Body of pancreas (tissue), 4 donors: Measurements from ENCODE around the gene IDH2.

Source experiments
- POLR2A ChIP-seq, 3 donors: fragments of 450-650 bp; IDR thresholded peaks; one replicate each; pipeline ENCODE4 v1.6.1; 2016; ENCODE audit warnings: antibody characterized with exemption in 3 of 3, mild to moderate bottlenecking in 2 of 3
- TF ChIP-seq, protein P1 (sequence below), 7 experiments: fragments of 450-650 bp in 4 of 7; fragments of 200-600 bp in 3 of 7; sonication (generic) in 3 of 7; IDR thresholded peaks; one replicate each; pipeline ENCODE4 v1.5.1; 2016 to 2019; ENCODE audit warnings: antibody characterized with exemption in 7 of 7

DNA sequence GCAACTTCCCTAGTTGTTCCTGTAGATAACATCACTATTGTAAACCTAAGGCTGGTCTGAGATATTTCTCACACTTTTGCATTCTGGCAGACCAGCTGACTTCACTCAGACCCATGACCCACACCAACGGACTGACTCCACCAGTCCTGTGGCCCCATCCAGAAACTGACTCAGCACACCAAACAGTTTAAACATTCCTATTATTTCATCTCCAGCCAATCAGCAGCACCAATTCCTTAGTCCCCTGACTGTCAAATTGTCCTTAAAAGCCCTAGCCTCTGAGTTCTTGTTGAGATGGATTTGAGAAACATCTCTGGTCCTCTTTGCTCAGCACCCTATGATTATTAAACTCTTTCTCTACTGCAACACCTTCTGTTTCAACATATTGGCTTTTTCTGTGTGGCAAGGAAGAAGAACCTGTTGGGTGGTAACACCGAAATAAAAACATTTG, 12.2 kb upstream of the IDH2 start:
- TF ChIP-seq, protein P1, sequence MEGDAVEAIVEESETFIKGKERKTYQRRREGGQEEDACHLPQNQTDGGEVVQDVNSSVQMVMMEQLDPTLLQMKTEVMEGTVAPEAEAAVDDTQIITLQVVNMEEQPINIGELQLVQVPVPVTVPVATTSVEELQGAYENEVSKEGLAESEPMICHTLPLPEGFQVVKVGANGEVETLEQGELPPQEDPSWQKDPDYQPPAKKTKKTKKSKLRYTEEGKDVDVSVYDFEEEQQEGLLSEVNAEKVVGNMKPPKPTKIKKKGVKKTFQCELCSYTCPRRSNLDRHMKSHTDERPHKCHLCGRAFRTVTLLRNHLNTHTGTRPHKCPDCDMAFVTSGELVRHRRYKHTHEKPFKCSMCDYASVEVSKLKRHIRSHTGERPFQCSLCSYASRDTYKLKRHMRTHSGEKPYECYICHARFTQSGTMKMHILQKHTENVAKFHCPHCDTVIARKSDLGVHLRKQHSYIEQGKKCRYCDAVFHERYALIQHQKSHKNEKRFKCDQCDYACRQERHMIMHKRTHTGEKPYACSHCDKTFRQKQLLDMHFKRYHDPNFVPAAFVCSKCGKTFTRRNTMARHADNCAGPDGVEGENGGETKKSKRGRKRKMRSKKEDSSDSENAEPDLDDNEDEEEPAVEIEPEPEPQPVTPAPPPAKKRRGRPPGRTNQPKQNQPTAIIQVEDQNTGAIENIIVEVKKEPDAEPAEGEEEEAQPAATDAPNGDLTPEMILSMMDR (IDR thresholded peaks at IDR 0.05) = no peak
- no peak for TF ChIP-seq POLR2A (IDR thresholded peaks at IDR 0.05)
